ENCODE data around the gene SPATS2. TPM values are rescaled to one million over a fixed set of nuclear protein-coding genes. Genes with fewer than 3 reads are reported as not detected.

The SPATS2 gene
- total RNA-seq, 2 experiments from 2014 or later = 8.7 to 9.6 TPM

GRCh38 chr12:49541140-49541861 lies 174.0 kb downstream of the SPATS2 start:
- Mint-ChIP-seq H3K4me1 (ENCODE audit: low read depth) (peaks cover 13% of the 10 kb centered on the region), H3K9me3 (no peaks in the 10 kb centered on the region), H3K27me3 (ENCODE audit: low read depth) (peaks cover 24% of the 10 kb centered on the region), H3K27ac (no peak overlapping the region), H3K4me3 (no peak overlapping the region), H3K36me3 (ENCODE audit: low read depth) (no peaks in the 10 kb centered on the region)
- CTCF ChIA-PET = no interaction called here
- DNase-seq = no peak
- intact Hi-C loops (cut with micrococcal nuclease) = no loop called here

DNA sequence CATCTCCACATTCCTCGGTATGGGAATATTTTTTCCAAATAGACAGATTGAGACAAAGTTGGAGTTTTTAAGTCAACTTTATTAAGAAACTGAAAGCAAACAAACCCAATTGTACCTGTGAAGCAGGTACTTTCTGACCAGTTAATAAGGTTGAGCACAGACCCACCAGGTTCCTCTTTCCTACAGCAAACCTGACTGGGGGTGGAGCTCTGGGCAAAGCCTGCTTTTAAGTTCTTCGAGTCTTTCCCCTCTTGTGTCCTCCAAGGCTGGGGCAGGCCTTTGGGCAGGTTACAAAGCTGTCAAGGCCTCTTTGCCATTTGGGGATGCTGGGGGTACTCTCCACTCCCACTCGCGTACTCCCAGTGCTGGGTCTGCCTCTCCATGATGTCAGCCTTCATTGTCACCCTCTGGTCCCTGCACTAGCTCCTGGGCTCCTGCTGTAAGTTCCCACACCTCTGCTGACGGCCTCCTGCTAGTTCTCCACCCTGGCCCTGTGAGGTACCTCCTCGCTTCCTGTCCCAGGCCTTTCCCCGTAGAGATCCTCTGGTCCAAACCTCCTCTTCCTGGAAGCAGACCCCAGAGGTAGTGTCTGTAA lies 174.7 kb downstream of the SPATS2 start:
- H3K36me3 Mint-ChIP-seq (ENCODE audit: low read depth) = no peaks in the 10 kb centered on the region
- H3K4me1 Mint-ChIP-seq (ENCODE audit: low read depth) = peaks cover 13% of the 10 kb centered on the region
- CTCF ChIA-PET = no interaction called here
- intact Hi-C loops (cut with micrococcal nuclease) = no loop called here
- H3K27me3 Mint-ChIP-seq (ENCODE audit: low read depth) = peaks cover 20% of the 10 kb centered on the region
- no peak for DNase-seq
- H3K9me3 Mint-ChIP-seq = no peaks in the 10 kb centered on the region
- H3K27ac Mint-ChIP-seq = no peak overlapping the region
- H3K4me3 Mint-ChIP-seq = no peak overlapping the region

DNA sequence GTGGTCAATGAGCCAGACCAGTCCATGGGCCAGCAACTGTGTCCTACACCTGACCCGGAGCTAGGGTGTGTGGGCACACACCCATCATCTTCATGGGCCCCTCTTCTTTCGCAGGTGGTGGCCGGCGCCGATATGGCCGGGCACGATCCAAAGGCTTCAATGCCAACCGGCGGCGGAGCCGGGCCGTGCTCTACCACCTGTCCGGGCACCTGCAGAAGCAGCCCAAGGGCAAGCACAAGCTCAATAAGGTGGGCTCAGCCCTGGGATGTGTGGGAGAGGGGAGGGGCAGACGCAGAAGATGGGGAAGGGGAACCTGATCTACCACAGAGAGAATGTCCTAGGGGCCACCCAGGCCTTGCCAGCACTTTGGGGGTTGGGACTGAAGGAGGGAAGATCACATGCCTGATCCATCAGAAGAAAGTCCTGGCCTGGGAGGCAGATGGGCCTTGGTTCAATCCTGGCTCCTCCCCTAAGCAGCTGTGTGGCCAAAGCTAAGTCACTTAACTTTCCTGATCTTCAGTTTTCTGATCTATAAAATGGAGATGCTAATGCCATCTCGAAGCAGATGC lies 175.4 kb downstream of the SPATS2 start:
- no peaks in the 10 kb centered on the region for H3K9me3 Mint-ChIP-seq
- no peak overlapping the region for H3K27ac Mint-ChIP-seq
- peaks cover 13% of the 10 kb centered on the region for H3K4me1 Mint-ChIP-seq (ENCODE audit: low read depth)
- peaks cover 14% of the 10 kb centered on the region for H3K27me3 Mint-ChIP-seq (ENCODE audit: low read depth)
- no peaks in the 10 kb centered on the region for H3K36me3 Mint-ChIP-seq (ENCODE audit: low read depth)
- no peak overlapping the region for H3K4me3 Mint-ChIP-seq
- intact Hi-C loops (cut with micrococcal nuclease) = no loop called here
- no peak for DNase-seq
- CTCF ChIA-PET = interaction anchor here (0.8 kb wide), 1 partner anchor 10 kb away, joined by 4 read pairs; no protein-coding TSS in a partner anchor

DNA sequence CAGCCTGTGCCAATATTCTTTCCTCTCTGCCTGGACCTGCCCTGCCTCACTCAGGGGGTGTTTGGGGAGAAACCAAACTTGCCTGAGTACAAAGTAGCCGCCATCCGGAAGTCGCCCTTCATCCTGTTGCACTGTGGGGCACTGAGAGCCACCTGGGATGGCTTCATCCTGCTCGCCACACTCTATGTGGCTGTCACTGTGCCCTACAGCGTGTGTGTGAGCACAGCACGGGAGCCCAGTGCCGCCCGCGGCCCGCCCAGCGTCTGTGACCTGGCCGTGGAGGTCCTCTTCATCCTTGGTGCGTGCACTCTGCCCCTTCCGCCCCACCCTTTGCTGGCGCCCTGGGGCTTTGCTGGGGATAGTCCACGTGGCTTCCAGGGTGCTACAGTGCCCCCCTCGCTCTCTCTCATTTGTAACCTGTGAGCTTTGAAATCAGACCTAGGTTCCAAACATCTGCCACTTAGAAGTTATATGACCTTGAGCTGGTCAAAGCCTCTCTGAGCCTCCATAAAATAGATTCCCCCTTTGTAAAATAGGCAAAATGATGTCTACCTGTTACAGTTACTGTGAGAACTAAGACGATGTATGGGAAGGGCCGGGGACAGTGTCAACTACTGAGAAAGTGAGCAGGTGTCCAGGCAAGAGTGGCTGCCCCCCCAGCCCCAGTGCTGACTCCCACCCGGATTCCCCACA lies 176.1 kb downstream of the SPATS2 start:
- H3K27me3 Mint-ChIP-seq (ENCODE audit: low read depth) = peaks cover 12% of the 10 kb centered on the region
- no peaks in the 10 kb centered on the region for H3K36me3 Mint-ChIP-seq (ENCODE audit: low read depth)
- no peaks in the 10 kb centered on the region for H3K9me3 Mint-ChIP-seq
- no peak overlapping the region for H3K4me3 Mint-ChIP-seq
- no peak for DNase-seq
- H3K27ac Mint-ChIP-seq = no peak overlapping the region
- intact Hi-C loops (cut with micrococcal nuclease) = no loop called here
- peaks cover 17% of the 10 kb centered on the region for H3K4me1 Mint-ChIP-seq (ENCODE audit: low read depth)
- CTCF ChIA-PET = interaction anchor here (0.5 to 0.8 kb wide), 2 partner anchors 10 to 11 kb away, joined by 3 to 4 read pairs; no protein-coding TSS in a partner anchor

- DNase-seq = no peak
- H3K36me3 Mint-ChIP-seq (ENCODE audit: low read depth) = no peaks in the 10 kb centered on the region
- no peak overlapping the region for H3K27ac Mint-ChIP-seq
- H3K4me3 Mint-ChIP-seq = no peak overlapping the region
- peaks cover 21% of the 10 kb centered on the region for H3K4me1 Mint-ChIP-seq (ENCODE audit: low read depth)
- CTCF ChIA-PET = interaction anchor here (0.5 to 1.1 kb wide), 3 partner anchors 9 to 36 kb away, joined by 3 to 4 read pairs (median 3); no protein-coding TSS in a partner anchor
- no peaks in the 10 kb centered on the region for H3K9me3 Mint-ChIP-seq
- intact Hi-C loops (cut with micrococcal nuclease) = no loop called here
- H3K27me3 Mint-ChIP-seq (ENCODE audit: low read depth) = peaks cover 12% of the 10 kb centered on the region
Observed at GRCh38 chr12:49543914-49544815, 176.9 kb downstream of the SPATS2 start.

- peak; percentile 2 for DNase-seq
- Mint-ChIP-seq H3K27ac (no peak overlapping the region), H3K9me3 (no peaks in the 10 kb centered on the region), H3K27me3 (ENCODE audit: low read depth) (peaks cover 3% of the 10 kb centered on the region), H3K4me1 (ENCODE audit: low read depth) (peaks cover 14% of the 10 kb centered on the region), H3K36me3 (ENCODE audit: low read depth) (no peaks in the 10 kb centered on the region), H3K4me3 (no peak overlapping the region)
- CTCF ChIA-PET = no interaction called here
- intact Hi-C loops (cut with micrococcal nuclease) = no loop called here
Observed at GRCh38 chr12:49545815-49546214, 178.6 kb downstream of the SPATS2 start.

- no peak overlapping the region for H3K4me3 Mint-ChIP-seq
- DNase-seq = peak; percentile 0
- no peaks in the 10 kb centered on the region for H3K9me3 Mint-ChIP-seq
- H3K27ac Mint-ChIP-seq = no peak overlapping the region
- H3K27me3 Mint-ChIP-seq (ENCODE audit: low read depth) = peaks cover 3% of the 10 kb centered on the region
- no peaks in the 10 kb centered on the region for H3K36me3 Mint-ChIP-seq (ENCODE audit: low read depth)
- H3K4me1 Mint-ChIP-seq (ENCODE audit: low read depth) = peaks cover 14% of the 10 kb centered on the region
- intact Hi-C loops (cut with micrococcal nuclease) = no loop called here
- CTCF ChIA-PET = interaction anchor here (1.1 kb wide), 1 partner anchor 188 kb away, joined by 5 read pairs; no protein-coding TSS in a partner anchor
Observed at GRCh38 chr12:49546481-49546880, 179.2 kb downstream of the SPATS2 start.

DNA sequence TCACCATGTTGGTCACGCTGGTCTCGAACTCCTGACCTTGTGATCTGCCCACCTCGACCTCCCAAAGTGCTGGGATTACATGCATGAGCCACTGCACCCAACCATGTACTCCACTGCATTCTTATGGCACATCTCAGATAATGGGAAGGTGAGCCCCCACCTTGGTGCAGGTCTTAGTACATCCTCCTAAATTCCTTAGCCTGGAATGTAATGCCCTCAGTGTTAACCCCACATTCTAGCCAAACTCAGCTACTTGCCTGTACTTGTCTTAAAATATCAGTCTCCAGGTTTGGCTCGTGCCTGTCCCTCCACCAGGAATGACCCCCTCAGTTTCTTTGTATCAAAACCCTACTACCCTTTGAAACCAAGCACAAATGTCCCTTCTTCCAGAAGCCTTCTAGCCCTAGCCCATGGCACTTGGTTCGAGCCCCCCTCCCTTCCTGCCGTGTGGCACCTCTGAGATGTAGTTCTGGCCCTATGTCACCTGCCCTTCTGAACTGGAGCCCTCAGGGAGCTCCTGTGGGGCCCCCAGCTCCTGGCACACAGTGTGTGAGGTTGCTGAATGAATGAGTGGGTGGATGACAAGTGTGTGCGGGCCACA lies 179.9 kb downstream of the SPATS2 start:
- DNase-seq = no peak
- H3K36me3 Mint-ChIP-seq (ENCODE audit: low read depth) = no peaks in the 10 kb centered on the region
- CTCF ChIA-PET = interaction anchor here (1.1 kb wide), 1 partner anchor 189 kb away, joined by 5 read pairs; no protein-coding TSS in a partner anchor
- H3K4me3 Mint-ChIP-seq = no peak overlapping the region
- peaks cover 14% of the 10 kb centered on the region for H3K4me1 Mint-ChIP-seq (ENCODE audit: low read depth)
- H3K27me3 Mint-ChIP-seq (ENCODE audit: low read depth) = peaks cover 3% of the 10 kb centered on the region
- intact Hi-C loops (cut with micrococcal nuclease) = no loop called here
- no peak overlapping the region for H3K27ac Mint-ChIP-seq
- no peaks in the 10 kb centered on the region for H3K9me3 Mint-ChIP-seq

GRCh38 chr12:49548481-49548821 lies 181.2 kb downstream of the SPATS2 start:
- H3K9me3 Mint-ChIP-seq = no peaks in the 10 kb centered on the region
- CTCF ChIA-PET = interaction anchor here (0.5 to 1.3 kb wide), 3 partner anchors 32 to 1097 kb away, joined by 3 to 6 read pairs (median 5); no protein-coding TSS in a partner anchor
- intact Hi-C loops (cut with micrococcal nuclease) = no loop called here
- peaks cover 3% of the 10 kb centered on the region for H3K27me3 Mint-ChIP-seq (ENCODE audit: low read depth)
- H3K4me1 Mint-ChIP-seq (ENCODE audit: low read depth) = peaks cover 10% of the 10 kb centered on the region
- H3K4me3 Mint-ChIP-seq = peak overlapping the region; percentile 73
- H3K36me3 Mint-ChIP-seq (ENCODE audit: low read depth) = no peaks in the 10 kb centered on the region
- DNase-seq = no peak
- H3K27ac Mint-ChIP-seq = no peak overlapping the region

GRCh38 chr12:49548822-49549648 lies 181.8 kb downstream of the SPATS2 start:
- H3K36me3 Mint-ChIP-seq (ENCODE audit: low read depth) = no peaks in the 10 kb centered on the region
- peaks cover 3% of the 10 kb centered on the region for H3K27me3 Mint-ChIP-seq (ENCODE audit: low read depth)
- DNase-seq = peak; percentile 34
- no peaks in the 10 kb centered on the region for H3K9me3 Mint-ChIP-seq
- H3K4me1 Mint-ChIP-seq (ENCODE audit: low read depth) = peaks cover 8% of the 10 kb centered on the region
- CTCF ChIA-PET = interaction anchor here (0.5 to 1.3 kb wide), 4 partner anchors 32 to 1096 kb away, joined by 3 to 6 read pairs (median 4); no protein-coding TSS in a partner anchor
- no peak overlapping the region for H3K27ac Mint-ChIP-seq
- peak overlapping the region; percentile 73 for H3K4me3 Mint-ChIP-seq
- intact Hi-C loops (cut with micrococcal nuclease) = no loop called here
